GM23338 (cell line): ENCODE results near the gene TMEM212. TPM values are rescaled to one million over a fixed set of nuclear protein-coding genes. Genes with fewer than 3 reads are reported as not detected.

ENCODE experiments used
- ATAC-seq: fragments of 200-7000 bp; cut with Tn5 transposase; 3 replicates; pipeline ENCODE4 v1.9.1; 2020
- DNase-seq: peaks from one replicate; pipeline ENCODE4 v3.0.0-alpha.2; 2015; ENCODE audit warnings: low spot score
- H2AFZ ChIP-seq: fragments of 200-600 bp; sonication (generic); 2 replicates; pipeline ENCODE4 v1.8.0; 2016; ENCODE audit warnings: antibody characterized with exemption, mild to moderate bottlenecking, moderate library complexity
- H3F3A ChIP-seq: fragments of 200-600 bp; sonication (generic); replicated peaks from 2 replicates; pipeline ENCODE4 v1.8.0; 2017; ENCODE audit warnings: antibody characterized with exemption, mixed run types, low read depth
- H3K27ac ChIP-seq: fragments of 200-600 bp; sonication (generic); 2 replicates; pipeline ENCODE4 v1.6.1; 2016; ENCODE audit warnings: low read depth
- H3K27me3 ChIP-seq: fragments of 200-600 bp; sonication (generic); 2 replicates; pipeline ENCODE4 v1.8.0; 2016; ENCODE audit warnings: mild to moderate bottlenecking, mixed run types, moderate library complexity; ENCODE audit not compliant: insufficient read depth
- H3K36me3 ChIP-seq: fragments of 200-600 bp; sonication (generic); 2 replicates; pipeline ENCODE4 v1.8.0; 2016; ENCODE audit warnings: mild to moderate bottlenecking; ENCODE audit not compliant: insufficient read depth
- H3K4me1 ChIP-seq: fragments of 200-600 bp; sonication (generic); 2 replicates; pipeline ENCODE4 v1.8.0; 2016; ENCODE audit warnings: mild to moderate bottlenecking, moderate library complexity; ENCODE audit not compliant: insufficient read depth
- H3K4me2 ChIP-seq: fragments of 200-600 bp; sonication (generic); 2 replicates; pipeline ENCODE4 v1.7.1; 2017; ENCODE audit warnings: mixed run types
- H3K4me3 ChIP-seq: fragments of 200-600 bp; sonication (generic); 2 replicates; pipeline ENCODE4 v1.6.1; 2016; ENCODE audit warnings: mixed run types
- H3K79me2 ChIP-seq: fragments of 200-600 bp; sonication (generic); replicated peaks from 2 replicates; pipeline ENCODE4 v1.8.0; 2017; ENCODE audit warnings: mild to moderate bottlenecking; ENCODE audit not compliant: insufficient read depth
- H3K9me2 ChIP-seq: fragments of 200-600 bp; sonication (generic); 2 replicates; pipeline ENCODE4 v1.8.0; 2017; ENCODE audit not compliant: insufficient read depth
- H4K20me1 ChIP-seq: fragments of 200-600 bp; sonication (generic); replicated peaks from 2 replicates; pipeline ENCODE4 v1.8.0; 2017; ENCODE audit warnings: mild to moderate bottlenecking; ENCODE audit not compliant: insufficient read depth
- H3K27ac Mint-ChIP-seq: 2 replicates; pipeline ENCODE4 v1.8.0; 2020; ENCODE audit warnings: inconsistent platforms, mild to moderate bottlenecking, moderate library complexity, mixed read lengths
- H3K27me3 Mint-ChIP-seq: 3 replicates; pipeline ENCODE4 v1.8.0; 2022; ENCODE audit warnings: low read depth, mild to moderate bottlenecking, moderate library complexity, mixed read lengths, inconsistent platforms; ENCODE audit not compliant: insufficient read depth, poor library complexity
- H3K36me3 Mint-ChIP-seq: 3 replicates; pipeline ENCODE4 v1.8.0; 2021; ENCODE audit warnings: low read depth, mild to moderate bottlenecking, inconsistent platforms, moderate library complexity, mixed read lengths
- H3K4me1 Mint-ChIP-seq: 3 replicates; pipeline ENCODE4 v1.8.0; 2020; ENCODE audit warnings: mild to moderate bottlenecking, inconsistent platforms, mixed read lengths
- H3K4me3 Mint-ChIP-seq: 3 replicates; pipeline ENCODE4 v1.8.0; 2021; ENCODE audit warnings: moderate library complexity, mild to moderate bottlenecking, inconsistent platforms, mixed read lengths
- H3K9me3 Mint-ChIP-seq: 3 replicates; pipeline ENCODE4 v1.8.0; 2020; ENCODE audit warnings: moderate library complexity, mild to moderate bottlenecking, inconsistent platforms, mixed read lengths
- CREB1 ChIP-seq: fragments of 250-450 bp; sonication (Bioruptor Pico); IDR thresholded peaks from 2 replicates; pipeline ENCODE4 v1.5.0; 2020; ENCODE audit warnings: low read depth, mild to moderate bottlenecking, moderate library complexity
- CTCF ChIP-seq, 2 experiments: fragments of 200-600 bp in 1 of 2; sonication (generic) in 1 of 2; conservative IDR thresholded peaks; 2 replicates each; pipeline versions ENCODE4 v1.5.1 to v1.6.1; 2016 to 2017; ENCODE audit warnings: antibody characterized with exemption in 2 of 2, low read depth in 2 of 2, mild to moderate bottlenecking in 2 of 2, moderate library complexity in 1 of 2
- EZH2 ChIP-seq: fragments of 200-600 bp; sonication (generic); IDR thresholded peaks from one replicate; pipeline ENCODE4 v1.8.0; 2017; ENCODE audit warnings: antibody characterized with exemption, mild to moderate bottlenecking, low read depth; ENCODE audit not compliant: unreplicated experiment
- JUNB ChIP-seq: IDR thresholded peaks from one replicate; pipeline ENCODE4 v1.6.1; 2016; ENCODE audit warnings: antibody characterized with exemption; ENCODE audit not compliant: unreplicated experiment
- NANOG ChIP-seq: IDR thresholded peaks from 2 replicates; pipeline ENCODE4 v1.6.1; 2016; ENCODE audit warnings: antibody characterized with exemption, borderline replicate concordance
- POLR2AphosphoS5 ChIP-seq: IDR thresholded peaks from 2 replicates; pipeline ENCODE4 v1.6.1; 2016; ENCODE audit warnings: antibody characterized with exemption, low read depth
- STAT1 ChIP-seq: IDR thresholded peaks from one replicate; pipeline ENCODE4 v1.6.1; 2016; ENCODE audit warnings: antibody characterized with exemption; ENCODE audit not compliant: unreplicated experiment
- ZNF114 ChIP-seq: fragments of 250-450 bp; sonication (Bioruptor Pico); IDR thresholded peaks from 2 replicates; pipeline ENCODE4 v1.5.0; 2020; ENCODE audit warnings: mild to moderate bottlenecking, moderate library complexity
- ZNF331 ChIP-seq: fragments of 250-450 bp; sonication (Bioruptor Pico); IDR thresholded peaks from 2 replicates; pipeline ENCODE4 v1.5.0; 2020; ENCODE audit warnings: low read depth, mild to moderate bottlenecking, moderate library complexity
- ZNF462 ChIP-seq: fragments of 250-450 bp; sonication (Bioruptor Pico); IDR thresholded peaks from 2 replicates; pipeline ENCODE4 v1.5.0; 2020; ENCODE audit warnings: mild to moderate bottlenecking, moderate library complexity
- polyA plus RNA-seq: library from polyadenylated mRNA; unstranded; fragments of >200 nt; fragmentation: Nextera tagmentation; extraction: Ambion mirVana; gene quantifications from 2 replicates; pipeline ENCODE4 v1.2.1, GENCODE V29; 2016
- total RNA-seq: library from RNA; depleted of rRNA; stranded (reverse); fragments of >200 nt; shearing (Covaris generic); gene quantifications from 2 replicates; pipeline ENCODE4 v1.2.3, GENCODE V29; 2014
- TF ChIP-seq, protein P1 (sequence below): IDR thresholded peaks from one replicate; pipeline ENCODE4 v1.6.1; 2018; ENCODE audit warnings: antibody characterized with exemption; ENCODE audit not compliant: unreplicated experiment

The TMEM212 gene
- total and polyA plus RNA-seq, 2 experiments from 2014 or later, result not detected

DNA sequence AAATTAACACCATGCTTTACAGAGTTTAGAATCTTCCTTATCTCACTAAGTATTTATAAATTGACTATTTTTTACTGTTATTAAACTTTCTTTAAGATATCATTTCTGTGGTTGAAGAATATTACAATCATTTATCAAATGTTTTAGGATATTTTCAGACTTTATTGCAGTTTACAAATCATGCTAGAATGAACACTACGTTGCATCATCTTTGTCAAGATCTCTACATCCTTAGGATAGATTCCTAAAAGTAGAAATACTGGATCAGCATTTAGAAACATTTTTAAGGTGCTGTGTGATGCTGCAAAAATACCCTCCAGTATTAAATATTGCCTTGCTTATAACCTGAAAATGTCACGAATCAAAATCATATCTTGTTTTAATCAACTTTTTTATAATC, 30.3 kb upstream of the TMEM212 start (continued):
- no peak for TF ChIP-seq CTCF (conservative IDR thresholded peaks at IDR 0.05; ENCODE audit: low read depth in 2 of 2)
- TF ChIP-seq ZNF114 (CRISPR knock-in tag), result no peak
- TF ChIP-seq JUNB, result no peak
- no peak for TF ChIP-seq STAT1
- no peak for TF ChIP-seq ZNF462 (CRISPR knock-in tag)
- no peak for TF ChIP-seq ZNF331 (CRISPR knock-in tag)
- TF ChIP-seq EZH2, result no peak

DNA sequence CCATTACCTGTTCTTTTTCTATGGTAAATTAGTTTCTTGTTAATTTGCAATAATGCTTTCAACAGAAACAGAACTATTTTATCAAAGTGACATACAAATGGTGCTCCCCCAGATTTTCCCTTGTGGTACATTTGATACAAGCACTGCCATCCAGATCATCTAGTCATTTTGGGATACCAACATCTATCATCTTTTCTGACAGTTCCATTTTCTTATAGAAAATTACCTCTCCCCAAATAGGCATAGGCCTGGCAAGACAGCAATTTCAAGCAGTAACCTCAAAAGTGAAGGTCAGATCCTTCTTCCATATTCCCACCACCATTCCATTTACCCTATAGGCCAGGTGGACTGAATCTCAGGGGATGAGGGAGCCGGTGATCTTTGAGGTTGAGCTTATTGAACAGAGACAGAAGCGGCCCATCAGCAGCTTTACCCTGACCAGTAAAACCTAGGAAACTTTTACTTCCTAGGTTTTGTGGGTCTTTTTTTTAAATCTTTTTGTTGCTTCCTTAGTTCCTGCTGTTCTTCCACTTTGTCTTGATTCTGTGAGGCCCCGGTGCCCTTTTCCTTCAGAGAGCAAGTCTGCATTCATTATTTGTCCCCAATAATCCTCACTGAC, 29.8 kb upstream of the TMEM212 start:
- no peak overlapping the region for H3K27ac ChIP-seq
- H3K36me3 ChIP-seq, result no peaks in the 10 kb centered on the region
- no peaks in the 10 kb centered on the region for H3K4me1 ChIP-seq
- no peak overlapping the region for H3K4me3 ChIP-seq
- Mint-ChIP-seq H3K36me3 (no peaks in the 10 kb centered on the region), H3K4me3 (no peak overlapping the region), H3K27me3 (peaks cover 21% of the 10 kb centered on the region), H3K4me1 (peaks cover 4% of the 10 kb centered on the region; the same call in 2 of the 3 replicates), H3K27ac (no peak overlapping the region), H3K9me3 (no peaks in the 10 kb centered on the region)
- no peak for ATAC-seq
- H3K4me2 ChIP-seq, result no peak overlapping the region
- DNase-seq, result no peak
- H4K20me1 ChIP-seq, result no peaks in the 10 kb centered on the region
- no peaks in the 10 kb centered on the region for H3K9me2 ChIP-seq
- H3K27me3 ChIP-seq, result peaks cover 42% of the 10 kb centered on the region
- no peaks in the 10 kb centered on the region; the same call in 1 of the 2 replicates for H3F3A ChIP-seq
- H3K79me2 ChIP-seq, result no peaks in the 10 kb centered on the region
- no peak overlapping the region for H2AFZ ChIP-seq
- TF ChIP-seq POLR2AphosphoS5 (no peak), NANOG (no peak), CTCF (conservative IDR thresholded peaks at IDR 0.05; ENCODE audit: low read depth in 2 of 2) (no peak), CREB1 (CRISPR knock-in tag) (no peak), EZH2 (no peak)
- TF ChIP-seq, protein P1, sequence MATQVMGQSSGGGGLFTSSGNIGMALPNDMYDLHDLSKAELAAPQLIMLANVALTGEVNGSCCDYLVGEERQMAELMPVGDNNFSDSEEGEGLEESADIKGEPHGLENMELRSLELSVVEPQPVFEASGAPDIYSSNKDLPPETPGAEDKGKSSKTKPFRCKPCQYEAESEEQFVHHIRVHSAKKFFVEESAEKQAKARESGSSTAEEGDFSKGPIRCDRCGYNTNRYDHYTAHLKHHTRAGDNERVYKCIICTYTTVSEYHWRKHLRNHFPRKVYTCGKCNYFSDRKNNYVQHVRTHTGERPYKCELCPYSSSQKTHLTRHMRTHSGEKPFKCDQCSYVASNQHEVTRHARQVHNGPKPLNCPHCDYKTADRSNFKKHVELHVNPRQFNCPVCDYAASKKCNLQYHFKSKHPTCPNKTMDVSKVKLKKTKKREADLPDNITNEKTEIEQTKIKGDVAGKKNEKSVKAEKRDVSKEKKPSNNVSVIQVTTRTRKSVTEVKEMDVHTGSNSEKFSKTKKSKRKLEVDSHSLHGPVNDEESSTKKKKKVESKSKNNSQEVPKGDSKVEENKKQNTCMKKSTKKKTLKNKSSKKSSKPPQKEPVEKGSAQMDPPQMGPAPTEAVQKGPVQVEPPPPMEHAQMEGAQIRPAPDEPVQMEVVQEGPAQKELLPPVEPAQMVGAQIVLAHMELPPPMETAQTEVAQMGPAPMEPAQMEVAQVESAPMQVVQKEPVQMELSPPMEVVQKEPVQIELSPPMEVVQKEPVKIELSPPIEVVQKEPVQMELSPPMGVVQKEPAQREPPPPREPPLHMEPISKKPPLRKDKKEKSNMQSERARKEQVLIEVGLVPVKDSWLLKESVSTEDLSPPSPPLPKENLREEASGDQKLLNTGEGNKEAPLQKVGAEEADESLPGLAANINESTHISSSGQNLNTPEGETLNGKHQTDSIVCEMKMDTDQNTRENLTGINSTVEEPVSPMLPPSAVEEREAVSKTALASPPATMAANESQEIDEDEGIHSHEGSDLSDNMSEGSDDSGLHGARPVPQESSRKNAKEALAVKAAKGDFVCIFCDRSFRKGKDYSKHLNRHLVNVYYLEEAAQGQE, result no peak
